Erythroblast (primary cell): Measurements from ENCODE around the gene KIN.
"Not testable (repeated sequence)": the region's sequence is repeated elsewhere in the genome, so short reads cannot be mapped to it uniquely, and the experiment has no call there.

Experiments used
- DNase-seq, 2 experiments: peaks; one replicate each; lab custom pipeline; 2025; lab: John Stamatoyannopoulos, UW
- GATA1 ChIP-seq: IDR thresholded peaks from 2 replicates; pipeline ENCODE4 v1.6.1; 2011; ENCODE audit warnings: low read depth, mild to moderate bottlenecking, control low read depth, low read length, moderate library complexity
- POLR2A ChIP-seq: IDR thresholded peaks from 2 replicates; pipeline ENCODE4 v1.6.1; 2011; ENCODE audit warnings: mild to moderate bottlenecking, low read length

The KIN gene

DNA sequence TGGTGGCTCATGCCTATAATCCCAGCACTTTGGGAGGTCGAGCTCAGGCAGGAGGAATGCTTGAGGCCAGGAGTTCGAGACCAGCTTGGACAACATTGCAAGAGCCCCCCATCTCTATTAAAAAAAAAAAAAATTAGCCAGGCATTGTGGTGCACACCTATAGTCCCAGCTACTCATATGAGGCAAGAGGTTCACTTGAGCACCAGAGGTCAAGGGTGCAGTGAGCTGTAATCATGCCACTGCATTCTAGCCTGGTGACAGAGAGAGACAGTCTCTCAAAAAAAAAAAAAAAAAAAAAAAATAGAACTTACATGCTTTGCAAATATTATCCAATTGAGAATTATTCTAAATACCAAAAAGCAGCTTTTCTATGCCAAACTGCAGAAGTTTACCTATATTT, 11.0 kb downstream of the KIN start:
- TF ChIP-seq POLR2A: no peak
- no peak for TF ChIP-seq GATA1
- DNase-seq: no peak

GRCh38 chr10:7773845-7774801, 13.7 kb downstream of the KIN start:
- TF ChIP-seq POLR2A: no peak
- no peak for TF ChIP-seq GATA1
- no peak for DNase-seq

- no peak for DNase-seq
- TF ChIP-seq GATA1 (no peak), POLR2A (no peak)
These were observed 19.4 kb downstream of the KIN start for GRCh38 chr10:7768417-7768816.

GRCh38 chr10:7767209-7767608, 20.6 kb downstream of the KIN start:
- no peak for DNase-seq
- no peak for TF ChIP-seq POLR2A
- TF ChIP-seq GATA1: no peak

DNA sequence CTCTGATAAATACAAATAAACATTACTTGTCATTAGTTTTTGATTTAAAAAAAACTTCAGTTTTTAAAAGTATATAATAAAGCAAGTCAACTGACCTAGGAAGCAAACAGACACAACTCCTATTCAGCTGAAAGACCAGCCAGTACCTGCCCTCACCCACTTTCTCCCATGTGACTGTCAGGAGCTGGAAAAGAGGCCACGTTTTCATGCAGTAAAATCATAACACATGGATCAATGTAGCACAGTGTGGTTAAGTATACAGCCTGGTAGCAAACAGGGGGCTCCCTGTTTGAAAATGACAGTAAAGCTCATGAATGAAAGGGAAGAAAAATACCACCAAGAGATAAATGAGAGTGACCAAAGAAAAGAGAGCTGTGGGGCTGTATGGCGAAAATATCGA, 21.6 kb downstream of the KIN start:
- TF ChIP-seq POLR2A (no peak), GATA1 (no peak)
- no peak for DNase-seq

DNA sequence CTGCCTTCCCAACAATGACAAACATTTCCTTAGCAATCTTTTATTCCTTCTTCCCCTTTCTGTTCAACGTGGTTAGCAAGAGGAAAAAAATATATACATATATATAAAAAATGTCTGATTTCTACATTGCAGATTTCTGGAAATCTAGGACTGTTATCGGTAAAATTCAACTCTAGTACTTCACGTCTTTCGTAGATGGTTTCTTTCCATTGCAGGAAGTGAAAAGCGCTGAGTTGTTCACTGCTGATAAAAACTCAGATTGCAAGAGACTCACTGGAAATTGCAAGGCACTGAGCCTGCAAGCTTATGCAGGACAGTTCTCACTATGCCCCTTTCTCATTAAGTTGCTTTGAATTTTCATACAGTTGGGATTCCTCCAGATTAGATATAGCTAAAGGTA, 23.9 kb downstream of the KIN start:
- TF ChIP-seq GATA1: no peak
- DNase-seq: peak; percentile 4 to 43

- peak; percentile 31 to 49 for DNase-seq
- TF ChIP-seq POLR2A: no peak
- TF ChIP-seq GATA1: no peak
These were observed 31.3 kb downstream of the KIN start for GRCh38 chr10:7756360-7756992.

- DNase-seq: no peak
- TF ChIP-seq GATA1 (no peak), POLR2A (no peak)
These were observed 32.7 kb downstream of the KIN start for GRCh38 chr10:7755103-7755502.

GRCh38 chr10:7752251-7752650, 35.5 kb downstream of the KIN start:
- no peak for DNase-seq
- TF ChIP-seq GATA1: no peak
- no peak for TF ChIP-seq POLR2A

- TF ChIP-seq GATA1: no peak
- DNase-seq: no peak
These were observed 37.6 kb downstream of the KIN start for GRCh38 chr10:7750222-7750621.

DNA sequence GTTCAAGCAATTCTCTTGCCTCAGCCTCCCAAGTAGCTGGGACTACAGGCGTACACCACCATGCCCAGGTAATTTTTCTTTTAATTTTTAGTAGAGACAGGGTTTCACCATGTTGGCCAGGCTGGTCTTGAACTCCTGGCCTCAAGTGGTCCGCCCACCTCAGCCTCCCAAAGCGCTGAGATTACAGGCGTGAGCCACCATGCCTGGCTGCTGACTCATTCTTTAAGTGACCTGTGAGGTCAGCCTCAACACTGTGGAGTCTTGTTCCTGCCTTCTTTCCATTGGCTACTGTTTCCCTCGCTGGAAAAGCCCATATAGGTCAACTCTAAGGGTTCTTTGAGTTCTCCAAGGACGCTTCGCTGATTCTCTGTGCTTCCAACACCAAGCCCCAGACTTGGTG, 39.2 kb downstream of the KIN start:
- DNase-seq: not testable (repeated sequence)

DNA sequence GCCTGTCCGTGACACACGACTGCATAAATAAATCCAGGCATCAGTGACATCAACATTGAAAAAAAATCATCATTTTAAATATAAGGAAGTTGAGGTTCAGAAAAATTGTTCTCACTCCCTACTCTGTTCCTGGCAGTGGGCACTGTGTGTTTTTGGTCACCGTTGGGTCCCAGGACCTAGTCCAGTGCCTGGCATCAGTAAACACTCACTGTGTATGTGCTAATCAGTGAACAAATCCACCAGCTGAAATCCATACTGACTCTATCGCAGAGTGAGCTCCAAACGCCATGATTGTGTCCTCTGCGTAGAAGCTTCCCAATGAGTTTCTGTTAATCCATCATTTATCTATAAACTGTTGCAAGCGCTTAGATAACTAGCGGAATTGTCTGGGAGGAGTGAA, 43.5 kb downstream of the KIN start:
- no peak for TF ChIP-seq POLR2A
- no peak for TF ChIP-seq GATA1
- no peak for DNase-seq

GRCh38 chr10:7738536-7739407, 49.0 kb downstream of the KIN start:
- TF ChIP-seq POLR2A (no peak), GATA1 (no peak)
- DNase-seq: no peak

- DNase-seq: no peak
- no peak for TF ChIP-seq POLR2A
These were observed 53.0 kb downstream of the KIN start for GRCh38 chr10:7734821-7735220.
